ENCODE measurements around the gene ARHGEF17. TPM values are rescaled to one million over a fixed set of nuclear protein-coding genes. Genes with fewer than 3 reads are reported as not detected.

ARHGEF17 gene
- total and polyA plus RNA-seq, 4 donors: 2.6 to 12.6 (median 5.7) TPM

GRCh38 chr11:73331138-73331916 is 23.3 kb downstream of the ARHGEF17 start:
- 45% methylated on average over 4 of the region's 4 CpGs for WGBS
- DNase-seq (ENCODE audit: low spot score): peak; percentile 76
- peaks cover 0 to 9% (median 0%) of the 10 kb centered on the region in 4 donors for H3K4me1 ChIP-seq (ENCODE audit: control insufficient read depth in 4 of 4, insufficient read depth in 4 of 4, low read length in 3 of 4)

More at GRCh38 chr11:73331138-73331916, 23.3 kb downstream of the ARHGEF17 start:
- H3K9me3 ChIP-seq (ENCODE audit: control insufficient read depth in 4 of 4, low read length in 3 of 4): no peaks in the 10 kb centered on the region
- TF ChIP-seq TAF1 (conservative IDR thresholded peaks at IDR 0.05) (no peak), FOXA2 (IDR thresholded peaks at IDR 0.05) (no peak), EGR1 (IDR thresholded peaks at IDR 0.05; ENCODE audit: low read depth in 2 of 2) (no peak), RAD21 (IDR thresholded peaks at IDR 0.05) (no peak), ZBTB33 (IDR thresholded peaks at IDR 0.05) (no peak), SP1 (IDR thresholded peaks at IDR 0.05) (no peak), MAX (IDR thresholded peaks at IDR 0.05) (no peak), HNF4G (IDR thresholded peaks at IDR 0.05) (no peak), FOXA1 (IDR thresholded peaks at IDR 0.05) (no peak), ATF3 (IDR thresholded peaks at IDR 0.05) (no peak), HNF4A (conservative IDR thresholded peaks at IDR 0.05) (no peak), RXRA (IDR thresholded peaks at IDR 0.05) (no peak), GABPA (IDR thresholded peaks at IDR 0.05 in 1 of 2, conservative IDR thresholded peaks at IDR 0.05 in 1 of 2) (no peak), YY1 (IDR thresholded peaks at IDR 0.05) (no peak), NR2F2 (IDR thresholded peaks at IDR 0.05) (no peak), JUND (IDR thresholded peaks at IDR 0.05) (no peak)
- TF ChIP-seq, protein P1, sequence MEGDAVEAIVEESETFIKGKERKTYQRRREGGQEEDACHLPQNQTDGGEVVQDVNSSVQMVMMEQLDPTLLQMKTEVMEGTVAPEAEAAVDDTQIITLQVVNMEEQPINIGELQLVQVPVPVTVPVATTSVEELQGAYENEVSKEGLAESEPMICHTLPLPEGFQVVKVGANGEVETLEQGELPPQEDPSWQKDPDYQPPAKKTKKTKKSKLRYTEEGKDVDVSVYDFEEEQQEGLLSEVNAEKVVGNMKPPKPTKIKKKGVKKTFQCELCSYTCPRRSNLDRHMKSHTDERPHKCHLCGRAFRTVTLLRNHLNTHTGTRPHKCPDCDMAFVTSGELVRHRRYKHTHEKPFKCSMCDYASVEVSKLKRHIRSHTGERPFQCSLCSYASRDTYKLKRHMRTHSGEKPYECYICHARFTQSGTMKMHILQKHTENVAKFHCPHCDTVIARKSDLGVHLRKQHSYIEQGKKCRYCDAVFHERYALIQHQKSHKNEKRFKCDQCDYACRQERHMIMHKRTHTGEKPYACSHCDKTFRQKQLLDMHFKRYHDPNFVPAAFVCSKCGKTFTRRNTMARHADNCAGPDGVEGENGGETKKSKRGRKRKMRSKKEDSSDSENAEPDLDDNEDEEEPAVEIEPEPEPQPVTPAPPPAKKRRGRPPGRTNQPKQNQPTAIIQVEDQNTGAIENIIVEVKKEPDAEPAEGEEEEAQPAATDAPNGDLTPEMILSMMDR (IDR thresholded peaks at IDR 0.05; ENCODE audit: low read depth, low read length, missing input control): no peak
- TF ChIP-seq, protein P2, sequence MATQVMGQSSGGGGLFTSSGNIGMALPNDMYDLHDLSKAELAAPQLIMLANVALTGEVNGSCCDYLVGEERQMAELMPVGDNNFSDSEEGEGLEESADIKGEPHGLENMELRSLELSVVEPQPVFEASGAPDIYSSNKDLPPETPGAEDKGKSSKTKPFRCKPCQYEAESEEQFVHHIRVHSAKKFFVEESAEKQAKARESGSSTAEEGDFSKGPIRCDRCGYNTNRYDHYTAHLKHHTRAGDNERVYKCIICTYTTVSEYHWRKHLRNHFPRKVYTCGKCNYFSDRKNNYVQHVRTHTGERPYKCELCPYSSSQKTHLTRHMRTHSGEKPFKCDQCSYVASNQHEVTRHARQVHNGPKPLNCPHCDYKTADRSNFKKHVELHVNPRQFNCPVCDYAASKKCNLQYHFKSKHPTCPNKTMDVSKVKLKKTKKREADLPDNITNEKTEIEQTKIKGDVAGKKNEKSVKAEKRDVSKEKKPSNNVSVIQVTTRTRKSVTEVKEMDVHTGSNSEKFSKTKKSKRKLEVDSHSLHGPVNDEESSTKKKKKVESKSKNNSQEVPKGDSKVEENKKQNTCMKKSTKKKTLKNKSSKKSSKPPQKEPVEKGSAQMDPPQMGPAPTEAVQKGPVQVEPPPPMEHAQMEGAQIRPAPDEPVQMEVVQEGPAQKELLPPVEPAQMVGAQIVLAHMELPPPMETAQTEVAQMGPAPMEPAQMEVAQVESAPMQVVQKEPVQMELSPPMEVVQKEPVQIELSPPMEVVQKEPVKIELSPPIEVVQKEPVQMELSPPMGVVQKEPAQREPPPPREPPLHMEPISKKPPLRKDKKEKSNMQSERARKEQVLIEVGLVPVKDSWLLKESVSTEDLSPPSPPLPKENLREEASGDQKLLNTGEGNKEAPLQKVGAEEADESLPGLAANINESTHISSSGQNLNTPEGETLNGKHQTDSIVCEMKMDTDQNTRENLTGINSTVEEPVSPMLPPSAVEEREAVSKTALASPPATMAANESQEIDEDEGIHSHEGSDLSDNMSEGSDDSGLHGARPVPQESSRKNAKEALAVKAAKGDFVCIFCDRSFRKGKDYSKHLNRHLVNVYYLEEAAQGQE (IDR thresholded peaks at IDR 0.05): no peak
- no peaks in the 10 kb centered on the region for H3K27me3 ChIP-seq (ENCODE audit: control insufficient read depth in 4 of 4, insufficient read depth in 4 of 4, low read length in 3 of 4)
- peak overlapping the region; percentile 20 to 25 for H3K27ac ChIP-seq (ENCODE audit: low read depth in 1 of 2, low read length in 2 of 2)
- H3K4me3 ChIP-seq (ENCODE audit: low read depth in 1 of 3, low read length in 3 of 3): no peak overlapping the region
- H3K9ac ChIP-seq (ENCODE audit: low read depth in 1 of 2, low read length in 2 of 2): no peak overlapping the region
- no peaks in the 10 kb centered on the region for H3K36me3 ChIP-seq (ENCODE audit: control insufficient read depth in 4 of 4, insufficient read depth in 3 of 4, low read depth in 1 of 4, low read length in 3 of 4)

Data from liver (tissue), 9 donors.